GM18909 (cell line): ENCODE measurements around the gene CDH13.

Experiments
- ATAC-seq: cut with Tn5 transposase; IDR thresholded peaks from one replicate; pipeline ENCODE4 v1.9.1; 2021; ENCODE audit warnings: mild to moderate bottlenecking; ENCODE audit not compliant: unreplicated experiment, poor library complexity

The CDH13 gene

GRCh38 chr16:83490073-83490472, 863.3 kb downstream of the CDH13 start:
- ATAC-seq = no peak

GRCh38 chr16:83494459-83494858, 867.7 kb downstream of the CDH13 start:
- no peak for ATAC-seq

GRCh38 chr16:83501481-83501880, 874.7 kb downstream of the CDH13 start:
- no peak for ATAC-seq

GRCh38 chr16:83508295-83508694, 881.5 kb downstream of the CDH13 start:
- no peak for ATAC-seq

GRCh38 chr16:83509316-83509715, 882.5 kb downstream of the CDH13 start:
- ATAC-seq = no peak

GRCh38 chr16:83510906-83511305, 884.1 kb downstream of the CDH13 start:
- ATAC-seq = no peak

GRCh38 chr16:83513008-83513755, 886.4 kb downstream of the CDH13 start:
- ATAC-seq = no peak

DNA sequence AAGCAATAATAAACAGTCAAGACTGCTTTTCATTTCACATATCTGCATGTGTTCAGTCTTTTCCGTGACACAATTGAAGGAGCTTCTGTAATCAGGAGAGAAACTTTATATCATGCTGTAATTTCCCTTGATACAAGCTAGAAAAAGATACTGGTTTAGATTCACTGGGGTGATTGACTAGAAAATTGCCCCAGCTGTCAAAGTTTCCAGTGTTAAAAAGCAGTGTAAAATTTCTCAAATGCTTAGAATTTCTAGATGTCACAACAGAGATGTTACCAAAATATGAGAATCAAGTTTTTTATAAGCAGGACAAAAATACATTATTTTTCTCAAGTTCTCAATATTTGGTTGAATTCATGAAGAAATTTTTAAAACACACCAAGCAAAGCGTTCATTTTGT, 888.6 kb downstream of the CDH13 start:
- ATAC-seq = no peak

DNA sequence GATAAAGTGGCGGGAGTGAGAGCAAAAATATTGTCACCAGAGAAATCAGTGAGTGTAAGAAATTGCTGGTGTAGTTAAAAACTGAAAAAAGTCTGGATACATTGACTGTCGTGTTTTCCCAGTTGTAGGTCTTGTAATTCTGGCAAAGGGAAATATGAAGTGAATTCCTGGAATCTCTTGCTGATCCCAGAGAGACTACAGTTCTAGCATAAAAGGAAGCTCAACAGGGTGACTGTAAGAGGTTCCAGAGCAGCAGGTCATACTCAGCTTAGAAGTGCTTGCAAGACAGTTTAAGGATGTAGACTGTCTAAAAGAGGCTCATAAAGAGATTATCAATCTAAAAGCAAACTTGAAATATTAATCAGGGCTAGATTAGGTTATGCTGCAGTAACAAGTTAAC, 890.2 kb downstream of the CDH13 start:
- no peak for ATAC-seq

GRCh38 chr16:83517398-83517797, 890.6 kb downstream of the CDH13 start:
- ATAC-seq = no peak

- ATAC-seq = no peak
Measured at GRCh38 chr16:83520596-83520995, 893.8 kb downstream of the CDH13 start.

DNA sequence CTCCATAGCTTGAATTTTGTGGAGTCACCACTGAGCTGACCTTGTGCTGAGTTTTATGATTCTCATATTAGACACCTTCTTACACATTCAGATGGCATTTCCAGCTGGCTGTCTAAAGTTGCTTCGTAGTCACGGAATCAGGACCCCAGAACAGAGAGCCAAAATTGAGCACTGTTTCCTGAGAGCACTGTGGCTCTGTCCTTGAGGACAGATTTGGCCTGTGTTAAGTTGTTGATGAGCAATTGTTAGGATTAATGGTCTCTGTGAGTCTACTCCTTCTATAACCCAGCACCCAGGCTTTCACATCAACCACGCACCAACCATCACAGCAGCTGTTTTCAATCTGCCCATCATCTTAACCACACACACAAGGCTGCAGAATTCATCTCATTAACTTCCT, 903.5 kb downstream of the CDH13 start:
- ATAC-seq = no peak

DNA sequence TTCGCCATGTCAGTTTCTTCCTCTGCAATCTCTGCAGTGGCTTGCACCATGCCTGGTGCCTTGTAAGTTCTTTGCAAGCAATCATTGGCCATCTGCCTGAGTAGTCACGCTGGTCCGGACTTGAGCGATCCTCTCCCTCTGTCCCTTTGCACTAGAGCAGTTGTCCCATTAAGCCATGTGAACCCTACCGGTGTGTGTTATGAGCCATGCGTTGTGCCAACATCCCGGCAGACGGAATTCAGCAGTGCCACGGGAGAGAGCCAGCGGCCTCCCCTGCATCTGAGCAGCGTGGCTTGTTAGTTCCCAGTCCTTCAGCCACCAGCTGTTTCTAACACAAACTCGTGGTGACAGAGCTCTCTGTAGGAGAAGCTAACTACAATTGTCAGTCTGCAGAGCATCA, 905.9 kb downstream of the CDH13 start:
- no peak for ATAC-seq

- no peak for ATAC-seq
Measured at GRCh38 chr16:83533193-83533592, 906.4 kb downstream of the CDH13 start.

GRCh38 chr16:83538707-83539106, 911.9 kb downstream of the CDH13 start:
- ATAC-seq = no peak

- ATAC-seq = no peak
Measured at GRCh38 chr16:83539736-83540490, 913.1 kb downstream of the CDH13 start.

GRCh38 chr16:83541231-83541630, 914.5 kb downstream of the CDH13 start:
- no peak for ATAC-seq

GRCh38 chr16:83542491-83542890, 915.7 kb downstream of the CDH13 start:
- no peak for ATAC-seq

DNA sequence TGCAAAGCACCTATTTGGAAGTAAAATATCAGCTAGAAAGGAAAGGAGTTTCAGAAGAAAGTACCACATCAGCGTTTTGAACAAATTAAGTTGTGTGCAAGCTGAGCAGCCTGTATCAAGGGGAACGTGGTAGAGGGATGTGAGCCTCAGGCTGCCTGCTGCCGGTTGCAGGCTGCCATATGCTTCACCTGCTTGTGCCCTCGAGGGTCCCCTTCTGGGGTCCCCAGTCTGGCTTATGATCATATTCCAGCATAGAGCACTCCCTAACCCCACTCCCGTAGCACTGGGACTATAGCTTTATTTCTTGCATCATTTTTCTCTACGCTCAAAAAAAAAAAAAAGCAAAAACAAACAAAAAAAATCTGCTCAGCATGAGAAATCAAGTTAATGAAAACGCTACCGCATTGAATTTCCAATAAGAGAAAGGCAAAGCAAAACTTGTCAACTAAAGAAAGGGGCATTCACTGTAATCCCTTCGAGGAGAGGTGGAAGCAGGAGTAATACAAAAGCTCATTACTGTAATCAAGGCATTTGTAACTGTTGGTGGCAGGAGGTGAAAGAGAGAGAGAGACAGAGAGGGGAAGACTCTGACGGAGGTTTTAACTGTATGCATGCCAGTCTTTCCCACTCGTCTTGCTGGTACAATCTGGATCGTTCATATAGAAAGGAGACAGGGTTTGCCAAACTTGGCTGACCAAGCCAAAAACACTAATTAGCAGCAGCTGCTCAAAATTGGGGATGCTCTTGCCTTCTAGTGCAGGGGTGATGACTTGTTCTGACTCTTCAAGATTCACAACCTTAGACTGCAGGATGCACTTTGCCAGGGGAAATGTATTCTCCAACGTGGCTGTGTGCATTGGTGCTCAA, 922.8 kb downstream of the CDH13 start:
- no peak for ATAC-seq

- ATAC-seq = no peak
Measured at GRCh38 chr16:83550183-83550569, 923.4 kb downstream of the CDH13 start.

GRCh38 chr16:83552228-83552627, 925.5 kb downstream of the CDH13 start:
- no peak for ATAC-seq
